Thyroid gland (tissue), 4 donors: ENCODE results near the gene CT45A10. TPM values are rescaled to one million over a fixed set of nuclear protein-coding genes. Genes with fewer than 3 reads are reported as not detected.

ENCODE experiments used
- total RNA-seq, 4 donors: library from RNA; depleted of rRNA; stranded (reverse); fragments of >200 nt; gene quantifications; one replicate each; pipeline ENCODE4 v1.2.3, GENCODE V29; 2016

The CT45A10 gene
- total RNA-seq, 4 donors from 2014 or later, result not detected

Other genes starting within 250 kb of the CT45A10 start
- gene CT45A1, start 179.8 kb downstream of the CT45A10 start, total RNA-seq, result not detected
- gene CT45A3, start 125.3 kb downstream of the CT45A10 start, total RNA-seq, result not detected
- gene CT45A5, start 107.9 kb downstream of the CT45A10 start, total RNA-seq, result not detected
- gene CT45A6, start 90.7 kb downstream of the CT45A10 start, total RNA-seq, result not detected
- not detected for gene CT45A2, start 73.4 kb downstream of the CT45A10 start, total RNA-seq
- gene CT45A7, start 56.2 kb downstream of the CT45A10 start, total RNA-seq, result not detected
- not detected for gene CT45A8, start 38.9 kb downstream of the CT45A10 start, total RNA-seq
- not detected for gene CT45A9, start 21.6 kb downstream of the CT45A10 start, total RNA-seq
- gene SAGE1, start 272 bp upstream of the CT45A10 start, total RNA-seq, result not detected
- 10 to 100 TPM; 31.2 to 43.7 (median 37.4) TPM for gene MMGT1, start 80.5 kb upstream of the CT45A10 start, total RNA-seq
- 10 to 100 TPM; 15.2 to 21.7 (median 18.5) TPM for gene SLC9A6, start 92.0 kb upstream of the CT45A10 start, total RNA-seq